ENCODE results near the gene ITIH4. TPM values are rescaled to one million over a fixed set of nuclear protein-coding genes. Genes with fewer than 3 reads are reported as not detected.
A peak's percentile ranks its signal among the peaks of the same experiment; 100 is the strongest.

ITIH4 gene
- total RNA-seq, 1 donor from 2014 or later, result 1.1 TPM

DNA sequence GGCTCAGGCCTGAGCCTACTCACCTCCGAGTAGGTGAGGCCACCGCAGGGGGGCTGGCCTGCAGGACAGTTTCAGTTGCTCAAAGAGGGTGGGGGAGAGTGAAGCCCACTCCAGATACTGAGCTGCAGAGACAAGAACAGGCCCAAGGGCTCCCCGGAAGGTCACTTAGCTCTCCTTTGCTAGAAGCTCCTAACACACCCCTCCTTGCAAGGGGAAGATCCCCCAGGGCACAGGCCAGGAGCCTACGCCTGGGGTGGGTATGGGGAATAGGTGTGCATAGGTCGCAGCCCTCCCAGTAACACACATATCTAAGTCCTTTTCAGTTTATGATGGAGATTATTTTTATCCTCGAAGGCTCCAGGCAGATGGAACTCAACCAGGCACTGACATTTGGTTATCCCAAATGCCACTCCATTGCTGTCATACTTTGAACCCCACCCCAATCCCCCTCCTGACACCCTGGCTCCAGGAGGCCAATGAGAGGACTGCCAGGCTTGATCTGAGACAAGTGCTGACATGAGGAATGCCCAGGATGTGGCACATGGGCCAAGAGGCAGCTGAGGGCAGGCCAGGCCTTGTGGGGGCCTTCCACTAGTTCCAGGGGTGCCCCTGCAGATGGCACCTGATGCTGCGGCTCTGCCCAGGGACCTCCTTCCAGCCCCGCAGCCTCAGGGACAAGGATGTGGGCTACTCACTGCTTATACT is 5.4 kb upstream of the ITIH4 start:
- Histone ChIP-seq H3K4me3 (no peak overlapping the region), H3K27me3 (no peaks in the 10 kb centered on the region), H3K36me3 (no peaks in the 10 kb centered on the region), H2AFZ (replicated peaks) (no peak overlapping the region), H3K79me2 (ENCODE audit: low read depth) (no peaks in the 10 kb centered on the region), H3K9ac (no peak overlapping the region), H4K20me1 (ENCODE audit: low read depth) (no peaks in the 10 kb centered on the region), H3K9me3 (ENCODE audit: low read depth) (no peaks in the 10 kb centered on the region), H3K27ac (peak overlapping the region; percentile 92), H3K4me2 (peak overlapping the region; percentile 81), H3F3A (ENCODE audit: low read depth) (peaks cover 10% of the 10 kb centered on the region), H3K4me1 (peaks cover 36% of the 10 kb centered on the region)
- Mint-ChIP-seq H3K27ac (peak overlapping the region; percentile 87), H3K27me3 (ENCODE audit: insufficient read depth, low read depth) (peaks cover 3% of the 10 kb centered on the region), H3K4me3 (peak overlapping the region; percentile 58), H3K9me3 (no peaks in the 10 kb centered on the region), H3K4me1 (peaks cover 41% of the 10 kb centered on the region), H3K36me3 (peaks cover 10% of the 10 kb centered on the region)
- TF ChIP-seq EZH2phosphoT487 (IDR thresholded peaks at IDR 0.05) (no peak), EZH2 (IDR thresholded peaks at IDR 0.05) (no peak)
- TF ChIP-seq, protein P1, sequence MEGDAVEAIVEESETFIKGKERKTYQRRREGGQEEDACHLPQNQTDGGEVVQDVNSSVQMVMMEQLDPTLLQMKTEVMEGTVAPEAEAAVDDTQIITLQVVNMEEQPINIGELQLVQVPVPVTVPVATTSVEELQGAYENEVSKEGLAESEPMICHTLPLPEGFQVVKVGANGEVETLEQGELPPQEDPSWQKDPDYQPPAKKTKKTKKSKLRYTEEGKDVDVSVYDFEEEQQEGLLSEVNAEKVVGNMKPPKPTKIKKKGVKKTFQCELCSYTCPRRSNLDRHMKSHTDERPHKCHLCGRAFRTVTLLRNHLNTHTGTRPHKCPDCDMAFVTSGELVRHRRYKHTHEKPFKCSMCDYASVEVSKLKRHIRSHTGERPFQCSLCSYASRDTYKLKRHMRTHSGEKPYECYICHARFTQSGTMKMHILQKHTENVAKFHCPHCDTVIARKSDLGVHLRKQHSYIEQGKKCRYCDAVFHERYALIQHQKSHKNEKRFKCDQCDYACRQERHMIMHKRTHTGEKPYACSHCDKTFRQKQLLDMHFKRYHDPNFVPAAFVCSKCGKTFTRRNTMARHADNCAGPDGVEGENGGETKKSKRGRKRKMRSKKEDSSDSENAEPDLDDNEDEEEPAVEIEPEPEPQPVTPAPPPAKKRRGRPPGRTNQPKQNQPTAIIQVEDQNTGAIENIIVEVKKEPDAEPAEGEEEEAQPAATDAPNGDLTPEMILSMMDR (IDR thresholded peaks at IDR 0.05), result no peak
- DNase-seq (ENCODE audit: low spot score), result no peak

DNA sequence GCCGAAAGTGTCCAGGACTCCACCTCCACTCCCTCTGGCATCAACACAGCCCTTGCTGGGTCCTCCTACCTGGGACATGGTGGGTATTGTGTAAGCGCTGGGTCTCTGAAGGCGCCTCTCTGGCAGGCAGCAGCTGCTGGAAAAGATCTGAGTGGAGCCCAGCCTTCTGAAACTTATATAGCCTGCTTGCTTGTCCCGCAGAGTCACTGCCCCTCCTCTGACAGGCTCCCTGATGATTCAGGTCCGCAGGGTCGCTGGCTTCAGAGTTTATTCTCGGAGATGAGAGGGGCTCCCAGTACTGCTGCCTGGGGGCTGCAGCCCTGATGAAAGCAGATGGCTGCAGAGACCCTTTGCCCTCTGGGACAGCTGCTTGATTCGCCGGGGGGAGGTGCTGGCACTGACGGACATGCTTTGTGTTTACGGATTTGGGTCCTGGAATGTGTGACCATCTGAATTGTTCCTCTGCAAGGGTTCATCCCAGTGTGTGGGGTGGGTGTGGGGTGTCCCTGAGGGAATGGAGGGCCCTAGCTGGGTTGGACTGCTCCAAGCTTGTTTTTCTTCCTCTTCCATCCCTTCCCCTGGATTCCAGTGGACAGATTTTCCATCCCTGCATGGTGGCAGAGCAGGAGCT is 4.5 kb upstream of the ITIH4 start, which contains the start of gene MUSTN1:
MUSTN1 (minus strand) TSS at position 149 of the 631 bp plus-strand sequence; CDS start at position 78, 71 bp downstream.
- peaks cover 2% of the 10 kb centered on the region for H3K27me3 Mint-ChIP-seq (ENCODE audit: insufficient read depth, low read depth)
- H3K4me3 ChIP-seq, result peak within 1 kb of the TSS; percentile 38

DNA sequence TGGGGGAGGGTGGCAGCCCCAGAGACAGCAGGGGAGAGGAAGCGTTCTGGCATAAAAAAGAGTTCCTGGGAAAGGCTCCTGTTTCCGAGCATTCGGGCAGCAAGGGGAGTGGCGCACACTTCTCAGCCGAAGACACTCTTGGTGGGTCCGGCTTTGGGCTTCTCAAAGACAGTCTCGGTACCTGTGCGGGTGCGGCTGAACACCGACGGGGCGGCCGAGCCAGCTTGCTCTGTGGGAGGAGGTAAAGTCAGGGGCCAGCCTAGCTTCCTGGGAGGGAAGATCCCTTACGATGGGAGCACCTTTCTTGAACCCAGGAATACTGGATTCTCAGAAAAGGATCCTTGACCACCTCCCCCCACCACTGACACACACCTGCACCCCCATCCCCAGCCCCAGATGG is 2.7 kb upstream of the ITIH4 start:
- H3K79me2 ChIP-seq (ENCODE audit: low read depth), result no peaks in the 10 kb centered on the region
- TF ChIP-seq, protein P1 (IDR thresholded peaks at IDR 0.05), result no peak
- no peak for TF ChIP-seq EZH2 (IDR thresholded peaks at IDR 0.05)
- TF ChIP-seq EZH2phosphoT487 (IDR thresholded peaks at IDR 0.05), result no peak
- peaks cover 10% of the 10 kb centered on the region for H3F3A ChIP-seq (ENCODE audit: low read depth)
- H3K27ac Mint-ChIP-seq, result no peak overlapping the region
- H3K27ac ChIP-seq, result no peak overlapping the region
- no peak overlapping the region for H3K4me3 Mint-ChIP-seq
- H4K20me1 ChIP-seq (ENCODE audit: low read depth), result no peaks in the 10 kb centered on the region
- H3K36me3 Mint-ChIP-seq, result peaks cover 6% of the 10 kb centered on the region
- H3K27me3 ChIP-seq, result no peaks in the 10 kb centered on the region
- H3K9me3 Mint-ChIP-seq, result no peaks in the 10 kb centered on the region
- no peak overlapping the region for H3K4me2 ChIP-seq
- no peaks in the 10 kb centered on the region for H3K36me3 ChIP-seq
- no peaks in the 10 kb centered on the region for H3K9me3 ChIP-seq (ENCODE audit: low read depth)
- no peak overlapping the region for H2AFZ ChIP-seq (replicated peaks)
- no peak for DNase-seq (ENCODE audit: low spot score)
- peaks cover 28% of the 10 kb centered on the region for H3K4me1 Mint-ChIP-seq
- H3K9ac ChIP-seq, result no peak overlapping the region
- no peak overlapping the region for H3K4me3 ChIP-seq
- peaks cover 5% of the 10 kb centered on the region for H3K27me3 Mint-ChIP-seq (ENCODE audit: insufficient read depth, low read depth)
- peaks cover 28% of the 10 kb centered on the region for H3K4me1 ChIP-seq

More for the DNA sequence above, 4.5 kb upstream of the ITIH4 start, which contains the start of gene MUSTN1:
- peaks cover 38% of the 10 kb centered on the region for H3K4me1 Mint-ChIP-seq
- Histone ChIP-seq H2AFZ (replicated peaks) (peak within 1 kb of the TSS; percentile 66), H3K79me2 (ENCODE audit: low read depth) (no peaks in the 10 kb centered on the region), H3K9me3 (ENCODE audit: low read depth) (no peaks in the 10 kb centered on the region), H4K20me1 (ENCODE audit: low read depth) (no peaks in the 10 kb centered on the region), H3K27ac (peak within 1 kb of the TSS; percentile 92), H3K4me1 (peaks cover 36% of the 10 kb centered on the region), H3K4me2 (peak within 1 kb of the TSS; percentile 81), H3K9ac (peak within 1 kb of the TSS; percentile 18), H3K36me3 (no peaks in the 10 kb centered on the region), H3F3A (ENCODE audit: low read depth) (peaks cover 10% of the 10 kb centered on the region), H3K27me3 (no peaks in the 10 kb centered on the region)
- H3K27ac Mint-ChIP-seq, result peak within 1 kb of the TSS; percentile 90
- DNase-seq (ENCODE audit: low spot score), result peak; percentile 82
- H3K9me3 Mint-ChIP-seq, result no peaks in the 10 kb centered on the region
- peak within 1 kb of the TSS; percentile 79 for H3K4me3 Mint-ChIP-seq
- TF ChIP-seq, protein P1 (IDR thresholded peaks at IDR 0.05), result no peak
- TF ChIP-seq EZH2 (IDR thresholded peaks at IDR 0.05) (no peak), EZH2phosphoT487 (IDR thresholded peaks at IDR 0.05) (no peak)
- peaks cover 6% of the 10 kb centered on the region for H3K36me3 Mint-ChIP-seq
